IMR-90 (cell line): ENCODE results near the gene EGLN1. TPM values are rescaled to one million over a fixed set of nuclear protein-coding genes. Genes with fewer than 3 reads are reported as not detected.

ENCODE experiments used
- ATAC-seq: fragments of 200-7000 bp; cut with Tn5 transposase; 2 replicates; pipeline ENCODE4 v1.9.1; 2020; ENCODE audit warnings: low read depth, mild to moderate bottlenecking, moderate library complexity
- BruUV-seq: library from RNA; stranded (reverse); fragments of 400-500 nt; replicated peaks from 2 replicates; lab custom pipeline; 2021; lab: Mats Ljungman, UMichigan
- CTCF ChIA-PET: fragments of 300-600 bp; formaldehyde crosslinking; extraction: SDS; loops from one replicate; lab custom pipeline; 2021; ENCODE audit warnings: antibody characterized with exemption; lab: Yijun Ruan, JAX
- POLR2A ChIA-PET: fragments of 300-600 bp; sonication (Branson Sonifier 250); formaldehyde crosslinking; loops from one replicate; lab custom pipeline; 2022; ENCODE audit warnings: antibody characterized with exemption; ENCODE audit not compliant: unreplicated experiment; lab: Charles Lee
- DNase-seq: peaks from one replicate; pipeline ENCODE4 v3.0.0; 2013
- H2AFZ ChIP-seq: replicated peaks from 2 replicates; pipeline ENCODE3; 2013; ENCODE audit warnings: low read length, mild to moderate bottlenecking; ENCODE audit not compliant: poor library complexity
- H2AK5ac ChIP-seq: 2 replicates; pipeline ENCODE4 v1.6.1; 2013; ENCODE audit warnings: low read depth, low read length, inconsistent platforms
- H2AK9ac ChIP-seq: replicated peaks from 2 replicates; pipeline ENCODE3; 2013; ENCODE audit warnings: mild to moderate bottlenecking, low read depth, low read length, moderate library complexity; ENCODE audit not compliant: poor library complexity
- H2BK120ac ChIP-seq: 2 replicates; pipeline ENCODE4 v1.6.1; 2013; ENCODE audit warnings: low read depth, low read length, inconsistent platforms
- H2BK15ac ChIP-seq: 3 replicates; pipeline ENCODE4 v1.6.1; 2013; ENCODE audit warnings: low read depth, low read length, inconsistent platforms
- H2BK20ac ChIP-seq: 2 replicates; pipeline ENCODE4 v1.6.1; 2013; ENCODE audit warnings: low read depth, mild to moderate bottlenecking, inconsistent platforms, low read length, moderate library complexity
- H2BK5ac ChIP-seq: 2 replicates; pipeline ENCODE4 v1.6.1; 2013; ENCODE audit warnings: mild to moderate bottlenecking, low read depth, low read length, inconsistent platforms; ENCODE audit not compliant: poor library complexity, severe bottlenecking
- H3K14ac ChIP-seq: replicated peaks from 2 replicates; pipeline ENCODE4 v1.6.1; 2013; ENCODE audit warnings: low read depth, low read length, inconsistent platforms
- H3K18ac ChIP-seq: 2 replicates; pipeline ENCODE4 v1.6.1; 2013; ENCODE audit warnings: low read depth, low read length, control low read depth
- H3K23ac ChIP-seq: 2 replicates; pipeline ENCODE4 v1.6.1; 2013; ENCODE audit warnings: low read depth, low read length, inconsistent platforms
- H3K27ac ChIP-seq: 2 replicates; pipeline ENCODE4 v1.5.1; 2013; ENCODE audit warnings: mild to moderate bottlenecking, control low read depth, low read length; ENCODE audit not compliant: insufficient read depth
- H3K27me3 ChIP-seq: 2 replicates; pipeline ENCODE4 v1.6.1; 2013; ENCODE audit warnings: low read length; ENCODE audit not compliant: control insufficient read depth, insufficient read depth
- H3K36me3 ChIP-seq: 2 replicates; pipeline ENCODE4 v1.6.1; 2013; ENCODE audit warnings: low read length, mixed read lengths; ENCODE audit not compliant: control insufficient read depth, insufficient read depth
- H3K4ac ChIP-seq: 2 replicates; pipeline ENCODE4 v1.6.1; 2013; ENCODE audit warnings: low read depth, low read length, inconsistent platforms
- H3K4me1 ChIP-seq: 2 replicates; pipeline ENCODE4 v1.6.1; 2013; ENCODE audit warnings: low read length, mixed read lengths; ENCODE audit not compliant: control insufficient read depth, insufficient read depth
- H3K4me2 ChIP-seq: 2 replicates; pipeline ENCODE4 v1.6.1; 2013; ENCODE audit warnings: low read depth, mild to moderate bottlenecking, control low read depth, low read length, moderate library complexity
- H3K4me3 ChIP-seq: 2 replicates; pipeline ENCODE4 v1.5.1; 2013; ENCODE audit warnings: low read depth, mild to moderate bottlenecking, control low read depth, low read length, moderate library complexity; ENCODE audit not compliant: insufficient read depth
- H3K56ac ChIP-seq: 2 replicates; pipeline ENCODE4 v1.6.1; 2013; ENCODE audit warnings: low read length, inconsistent platforms; ENCODE audit not compliant: insufficient read depth; ENCODE audit errors: extremely low read depth
- H3K79me1 ChIP-seq, 2 experiments: 2 replicates each; pipeline ENCODE4 v1.6.1; 2013; ENCODE audit warnings: low read length in 2 of 2, inconsistent platforms in 1 of 2, low read depth in 1 of 2
- H3K9ac ChIP-seq: 2 replicates; pipeline ENCODE4 v1.6.1; 2013; ENCODE audit warnings: low read depth, low read length, control low read depth
- H3K9me1 ChIP-seq: 2 replicates; pipeline ENCODE4 v1.6.1; 2013; ENCODE audit warnings: low read length, inconsistent platforms; ENCODE audit not compliant: insufficient read depth
- H3K9me3 ChIP-seq: 2 replicates; pipeline ENCODE4 v1.6.1; 2013; ENCODE audit warnings: low read length; ENCODE audit not compliant: control insufficient read depth, insufficient read depth
- H4K20me1 ChIP-seq: 2 replicates; pipeline ENCODE4 v1.6.1; 2013; ENCODE audit warnings: low read length, inconsistent platforms; ENCODE audit not compliant: insufficient read depth
- H4K5ac ChIP-seq: 2 replicates; pipeline ENCODE4 v1.6.1; 2013; ENCODE audit warnings: mild to moderate bottlenecking, low read depth, low read length, control low read depth
- H4K8ac ChIP-seq, 2 experiments: 2 replicates each; pipeline ENCODE4 v1.6.1; 2013; ENCODE audit warnings: low read depth in 2 of 2, low read length in 2 of 2, control low read depth in 1 of 2, inconsistent platforms in 1 of 2
- H4K91ac ChIP-seq: 2 replicates; pipeline ENCODE4 v1.6.1; 2013; ENCODE audit warnings: low read depth, low read length, inconsistent platforms; ENCODE audit not compliant: insufficient read depth
- BHLHE40 ChIP-seq: fragments of 150-350 bp; IDR thresholded peaks from 2 replicates; pipeline ENCODE4 v1.6.1; 2016; ENCODE audit warnings: mild to moderate bottlenecking, low read depth, low read length
- CHD1 ChIP-seq: IDR thresholded peaks from 2 replicates; pipeline ENCODE4 v1.6.1; 2012; ENCODE audit warnings: low read depth, low read length, improper control_type of control experiment
- ELK1 ChIP-seq: fragments of 150-350 bp; IDR thresholded peaks from 2 replicates; pipeline ENCODE4 v1.6.1; 2016; ENCODE audit warnings: low read depth, mild to moderate bottlenecking, low read length, moderate library complexity, borderline replicate concordance
- MAFK ChIP-seq: IDR thresholded peaks from 2 replicates; pipeline ENCODE4 v1.6.1; 2012; ENCODE audit warnings: low read depth, low read length, improper control_type of control experiment
- MXI1 ChIP-seq: IDR thresholded peaks from 2 replicates; pipeline ENCODE4 v1.6.1; 2012; ENCODE audit warnings: low read depth, mild to moderate bottlenecking, low read length, moderate library complexity, borderline replicate concordance
- NFE2L2 ChIP-seq: fragments of 150-350 bp; IDR thresholded peaks from 2 replicates; pipeline ENCODE4 v1.6.1; 2016; ENCODE audit warnings: low read depth, mild to moderate bottlenecking, low read length
- POLR2A ChIP-seq: IDR thresholded peaks from 2 replicates; pipeline ENCODE4 v1.6.1; 2012; ENCODE audit warnings: mild to moderate bottlenecking, low read depth, low read length
- RAD21 ChIP-seq: IDR thresholded peaks from 2 replicates; pipeline ENCODE4 v1.6.1; 2012; ENCODE audit warnings: low read length, improper control_type of control experiment
- RFX5 ChIP-seq: IDR thresholded peaks from 2 replicates; pipeline ENCODE4 v1.8.0; 2012; ENCODE audit warnings: low read depth, mild to moderate bottlenecking, low read length, moderate library complexity
- WGBS, 2 experiments: methylation state at CpG; one replicate each; pipeline versions ENCODE4 v1.1.5 to v1.1.7; 2013; ENCODE audit warnings: missing lambda C conversion rate in 2 of 2; ENCODE audit not compliant: insufficient read length in 1 of 2; ENCODE audit errors: extremely low coverage in 2 of 2; 5-methylcytosine and 5-hydroxymethylcytosine counted together
- dilution Hi-C: fragments of 300-500 bp; cut with HindIII; formaldehyde crosslinking; loops from one replicate; pipeline ENCODE4 v1.14.3; 2018; ENCODE audit warnings: low sequenced_read_pairs; ENCODE audit not compliant: unreplicated experiment
- in situ Hi-C: fragments of 300-500 bp; cut with MboI; formaldehyde crosslinking; loops from 3 replicates; pipeline ENCODE4 v1.14.3; 2019; ENCODE audit warnings: low sequenced_read_pairs, inconsistent platforms, mixed read lengths
- intact Hi-C: fragments of 100-400 bp; cut with micrococcal nuclease; formaldehyde crosslinking; loops from 2 replicates; pipeline ENCODE4 v1.10.0; 2022
- polyA plus RNA-seq, 3 experiments: library from polyadenylated mRNA; depleted of rRNA; stranded (reverse); fragments of >200 nt; gene quantifications; 2 replicates each; pipeline ENCODE4 v1.2.3, GENCODE V29; 2012; ENCODE audit warnings: low replicate concordance in 1 of 3
- total RNA-seq: library from RNA; depleted of rRNA; stranded (reverse); fragments of >200 nt; gene quantifications from 2 replicates; pipeline ENCODE4 v1.2.3, GENCODE V29; 2012

Gene EGLN1
- total and polyA plus RNA-seq, 2 of the 4 experiments (the other 2 are of a cell fraction): 25.7 to 26.9 TPM

- Histone ChIP-seq H2BK20ac (no peak overlapping the region), H2AFZ (no peak overlapping the region), H2AK9ac (no peak overlapping the region), H3K18ac (no peak overlapping the region), H3K23ac (no peak overlapping the region), H4K8ac (no peak overlapping the region), H4K20me1 (peaks cover 48% of the 10 kb centered on the region), H3K4ac (no peak overlapping the region), H3K4me3 (no peak overlapping the region), H3K14ac (no peak overlapping the region), H3K36me3 (no peaks in the 10 kb centered on the region), H3K4me1 (peaks cover 7% of the 10 kb centered on the region), H4K91ac (no peak overlapping the region), H3K27me3 (no peaks in the 10 kb centered on the region), H3K56ac (no peak overlapping the region), H2AK5ac (no peak overlapping the region), H2BK15ac (no peak overlapping the region), H4K5ac (no peak overlapping the region), H3K79me1 (peaks cover 4 to 30% of the 10 kb centered on the region in 2 experiments; a peak in 3 of 4 replicates), H2BK5ac (no peak overlapping the region), H3K9ac (no peak overlapping the region), H3K27ac (no peak overlapping the region), H3K9me3 (no peaks in the 10 kb centered on the region), H2BK120ac (no peak overlapping the region), H3K9me1 (peaks cover 6% of the 10 kb centered on the region; the same call in 1 of the 2 replicates), H3K4me2 (no peak overlapping the region)
- dilution Hi-C loops (no loop called here), intact Hi-C loops (no loop called here), in situ Hi-C loops (no loop called here)
- ChIA-PET CTCF (interaction anchor here (1.0 to 1.1 kb wide), 2 partner anchors 17 to 42 kb away, joined by 3 read pairs; no protein-coding TSS in a partner anchor), POLR2A (interaction anchor here (0.6 kb wide), 1 partner anchor 268 kb away, joined by 3 read pairs; no protein-coding TSS in a partner anchor)
- BruUV-seq: no TSS peak
- no CpG with 5 or more reads among the region's 1 CpG for WGBS, 2 experiments
- DNase-seq: no peak
- no peak for ATAC-seq
- TF ChIP-seq CHD1: no peak
- TF ChIP-seq POLR2A: no peak
- TF ChIP-seq BHLHE40: no peak
- no peak for TF ChIP-seq RFX5
- TF ChIP-seq ELK1: no peak
- TF ChIP-seq NFE2L2: no peak
- no peak for TF ChIP-seq MAFK
- TF ChIP-seq RAD21: no peak
- no peak for TF ChIP-seq MXI1
Observed at GRCh38 chr1:231332761-231333160, 89.3 kb downstream of the EGLN1 start.
